ENCODE results near the gene ACACA. TPM values are rescaled to one million over a fixed set of nuclear protein-coding genes. Genes with fewer than 3 reads are reported as not detected.
A peak's percentile ranks its signal among the peaks of the same experiment; 100 is the strongest.

ACACA gene
- total and polyA plus RNA-seq, 2 experiments from 2014 or later = 59.6 to 164 TPM

DNA sequence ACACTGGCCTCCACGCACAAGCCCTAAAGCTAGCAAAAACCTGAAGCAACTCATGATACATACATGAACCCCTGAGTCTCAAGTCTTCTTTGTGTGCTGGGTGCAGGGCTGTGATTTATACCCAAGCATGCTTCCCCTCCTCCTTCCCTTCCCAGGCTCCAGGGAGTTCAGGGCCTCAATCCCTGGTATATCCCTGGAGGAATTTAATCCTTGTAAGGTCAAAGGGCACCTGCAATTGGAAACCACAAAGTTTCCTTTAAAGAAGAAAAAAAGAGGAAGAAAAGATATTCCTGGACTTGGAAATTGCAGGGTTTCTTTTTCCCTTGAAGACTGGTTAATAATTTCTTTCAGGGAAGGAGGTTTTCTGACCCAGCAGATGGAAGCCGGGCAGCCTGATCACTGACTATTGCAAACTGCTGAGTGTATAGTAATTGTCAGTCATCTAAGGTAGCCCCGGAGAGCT, 275.6 kb downstream of the ACACA start:
- H3K79me2 ChIP-seq (replicated peaks; ENCODE audit: insufficient read depth) = no peaks in the 10 kb centered on the region
- DNase-seq (ENCODE audit: low spot score) (peak; percentile 27), ATAC-seq (peak; percentile 73)
- no peaks in the 10 kb centered on the region for H3K9me2 ChIP-seq (ENCODE audit: insufficient read depth)
- no peak overlapping the region for H3K4me3 Mint-ChIP-seq
- H3K36me3 Mint-ChIP-seq (ENCODE audit: low read depth) = peaks cover 19% of the 10 kb centered on the region
- peaks cover 43% of the 10 kb centered on the region for H3K4me1 ChIP-seq (ENCODE audit: insufficient read depth)
- H3K4me2 ChIP-seq = no peak overlapping the region
- peaks cover 20% of the 10 kb centered on the region for H3K36me3 ChIP-seq (ENCODE audit: insufficient read depth)
- no peaks in the 10 kb centered on the region for H3K9me3 Mint-ChIP-seq
- H3K4me3 ChIP-seq = no peak overlapping the region
- no peaks in the 10 kb centered on the region for H4K20me1 ChIP-seq (replicated peaks; ENCODE audit: insufficient read depth)
- H3K4me1 Mint-ChIP-seq = peaks cover 46% of the 10 kb centered on the region
- peaks cover 8% of the 10 kb centered on the region for H3K27me3 Mint-ChIP-seq (ENCODE audit: insufficient read depth, low read depth, poor library complexity)
- no peaks in the 10 kb centered on the region for H3K27me3 ChIP-seq (ENCODE audit: insufficient read depth)
- H3K27ac ChIP-seq (ENCODE audit: low read depth) = peak overlapping the region; percentile 58; the same call in 1 of the 2 replicates
- H3F3A ChIP-seq (replicated peaks; ENCODE audit: low read depth) = peaks cover 8% of the 10 kb centered on the region; the same call in 1 of the 2 replicates
- no peak for TF ChIP-seq CREB1 (CRISPR knock-in tag; IDR thresholded peaks at IDR 0.05; ENCODE audit: low read depth)
- TF ChIP-seq, protein P1, sequence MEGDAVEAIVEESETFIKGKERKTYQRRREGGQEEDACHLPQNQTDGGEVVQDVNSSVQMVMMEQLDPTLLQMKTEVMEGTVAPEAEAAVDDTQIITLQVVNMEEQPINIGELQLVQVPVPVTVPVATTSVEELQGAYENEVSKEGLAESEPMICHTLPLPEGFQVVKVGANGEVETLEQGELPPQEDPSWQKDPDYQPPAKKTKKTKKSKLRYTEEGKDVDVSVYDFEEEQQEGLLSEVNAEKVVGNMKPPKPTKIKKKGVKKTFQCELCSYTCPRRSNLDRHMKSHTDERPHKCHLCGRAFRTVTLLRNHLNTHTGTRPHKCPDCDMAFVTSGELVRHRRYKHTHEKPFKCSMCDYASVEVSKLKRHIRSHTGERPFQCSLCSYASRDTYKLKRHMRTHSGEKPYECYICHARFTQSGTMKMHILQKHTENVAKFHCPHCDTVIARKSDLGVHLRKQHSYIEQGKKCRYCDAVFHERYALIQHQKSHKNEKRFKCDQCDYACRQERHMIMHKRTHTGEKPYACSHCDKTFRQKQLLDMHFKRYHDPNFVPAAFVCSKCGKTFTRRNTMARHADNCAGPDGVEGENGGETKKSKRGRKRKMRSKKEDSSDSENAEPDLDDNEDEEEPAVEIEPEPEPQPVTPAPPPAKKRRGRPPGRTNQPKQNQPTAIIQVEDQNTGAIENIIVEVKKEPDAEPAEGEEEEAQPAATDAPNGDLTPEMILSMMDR (conservative IDR thresholded peaks at IDR 0.05; ENCODE audit: low read depth in 2 of 2) = no peak
- TF ChIP-seq, protein P2, sequence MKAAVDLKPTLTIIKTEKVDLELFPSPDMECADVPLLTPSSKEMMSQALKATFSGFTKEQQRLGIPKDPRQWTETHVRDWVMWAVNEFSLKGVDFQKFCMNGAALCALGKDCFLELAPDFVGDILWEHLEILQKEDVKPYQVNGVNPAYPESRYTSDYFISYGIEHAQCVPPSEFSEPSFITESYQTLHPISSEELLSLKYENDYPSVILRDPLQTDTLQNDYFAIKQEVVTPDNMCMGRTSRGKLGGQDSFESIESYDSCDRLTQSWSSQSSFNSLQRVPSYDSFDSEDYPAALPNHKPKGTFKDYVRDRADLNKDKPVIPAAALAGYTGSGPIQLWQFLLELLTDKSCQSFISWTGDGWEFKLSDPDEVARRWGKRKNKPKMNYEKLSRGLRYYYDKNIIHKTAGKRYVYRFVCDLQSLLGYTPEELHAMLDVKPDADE (IDR thresholded peaks at IDR 0.05) = no peak
- TF ChIP-seq EZH2phosphoT487 (IDR thresholded peaks at IDR 0.05; ENCODE audit: unreplicated experiment) = no peak
- TF ChIP-seq ZNF331 (CRISPR knock-in tag; IDR thresholded peaks at IDR 0.05; ENCODE audit: low read depth) = no peak
- no peak for TF ChIP-seq POLR2AphosphoS5 (IDR thresholded peaks at IDR 0.05; ENCODE audit: low read depth)
- no peak for TF ChIP-seq ZNF114 (CRISPR knock-in tag; IDR thresholded peaks at IDR 0.05)
- no peak for TF ChIP-seq NANOG (IDR thresholded peaks at IDR 0.05; ENCODE audit: borderline replicate concordance)
- TF ChIP-seq EZH2 (IDR thresholded peaks at IDR 0.05; ENCODE audit: low read depth, unreplicated experiment) = no peak
- TF ChIP-seq, protein P3, sequence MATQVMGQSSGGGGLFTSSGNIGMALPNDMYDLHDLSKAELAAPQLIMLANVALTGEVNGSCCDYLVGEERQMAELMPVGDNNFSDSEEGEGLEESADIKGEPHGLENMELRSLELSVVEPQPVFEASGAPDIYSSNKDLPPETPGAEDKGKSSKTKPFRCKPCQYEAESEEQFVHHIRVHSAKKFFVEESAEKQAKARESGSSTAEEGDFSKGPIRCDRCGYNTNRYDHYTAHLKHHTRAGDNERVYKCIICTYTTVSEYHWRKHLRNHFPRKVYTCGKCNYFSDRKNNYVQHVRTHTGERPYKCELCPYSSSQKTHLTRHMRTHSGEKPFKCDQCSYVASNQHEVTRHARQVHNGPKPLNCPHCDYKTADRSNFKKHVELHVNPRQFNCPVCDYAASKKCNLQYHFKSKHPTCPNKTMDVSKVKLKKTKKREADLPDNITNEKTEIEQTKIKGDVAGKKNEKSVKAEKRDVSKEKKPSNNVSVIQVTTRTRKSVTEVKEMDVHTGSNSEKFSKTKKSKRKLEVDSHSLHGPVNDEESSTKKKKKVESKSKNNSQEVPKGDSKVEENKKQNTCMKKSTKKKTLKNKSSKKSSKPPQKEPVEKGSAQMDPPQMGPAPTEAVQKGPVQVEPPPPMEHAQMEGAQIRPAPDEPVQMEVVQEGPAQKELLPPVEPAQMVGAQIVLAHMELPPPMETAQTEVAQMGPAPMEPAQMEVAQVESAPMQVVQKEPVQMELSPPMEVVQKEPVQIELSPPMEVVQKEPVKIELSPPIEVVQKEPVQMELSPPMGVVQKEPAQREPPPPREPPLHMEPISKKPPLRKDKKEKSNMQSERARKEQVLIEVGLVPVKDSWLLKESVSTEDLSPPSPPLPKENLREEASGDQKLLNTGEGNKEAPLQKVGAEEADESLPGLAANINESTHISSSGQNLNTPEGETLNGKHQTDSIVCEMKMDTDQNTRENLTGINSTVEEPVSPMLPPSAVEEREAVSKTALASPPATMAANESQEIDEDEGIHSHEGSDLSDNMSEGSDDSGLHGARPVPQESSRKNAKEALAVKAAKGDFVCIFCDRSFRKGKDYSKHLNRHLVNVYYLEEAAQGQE (IDR thresholded peaks at IDR 0.05; ENCODE audit: unreplicated experiment) = no peak
- no peak for TF ChIP-seq JUNB (IDR thresholded peaks at IDR 0.05; ENCODE audit: unreplicated experiment)
- no peak for TF ChIP-seq STAT1 (IDR thresholded peaks at IDR 0.05; ENCODE audit: unreplicated experiment)
- TF ChIP-seq, protein P4, sequence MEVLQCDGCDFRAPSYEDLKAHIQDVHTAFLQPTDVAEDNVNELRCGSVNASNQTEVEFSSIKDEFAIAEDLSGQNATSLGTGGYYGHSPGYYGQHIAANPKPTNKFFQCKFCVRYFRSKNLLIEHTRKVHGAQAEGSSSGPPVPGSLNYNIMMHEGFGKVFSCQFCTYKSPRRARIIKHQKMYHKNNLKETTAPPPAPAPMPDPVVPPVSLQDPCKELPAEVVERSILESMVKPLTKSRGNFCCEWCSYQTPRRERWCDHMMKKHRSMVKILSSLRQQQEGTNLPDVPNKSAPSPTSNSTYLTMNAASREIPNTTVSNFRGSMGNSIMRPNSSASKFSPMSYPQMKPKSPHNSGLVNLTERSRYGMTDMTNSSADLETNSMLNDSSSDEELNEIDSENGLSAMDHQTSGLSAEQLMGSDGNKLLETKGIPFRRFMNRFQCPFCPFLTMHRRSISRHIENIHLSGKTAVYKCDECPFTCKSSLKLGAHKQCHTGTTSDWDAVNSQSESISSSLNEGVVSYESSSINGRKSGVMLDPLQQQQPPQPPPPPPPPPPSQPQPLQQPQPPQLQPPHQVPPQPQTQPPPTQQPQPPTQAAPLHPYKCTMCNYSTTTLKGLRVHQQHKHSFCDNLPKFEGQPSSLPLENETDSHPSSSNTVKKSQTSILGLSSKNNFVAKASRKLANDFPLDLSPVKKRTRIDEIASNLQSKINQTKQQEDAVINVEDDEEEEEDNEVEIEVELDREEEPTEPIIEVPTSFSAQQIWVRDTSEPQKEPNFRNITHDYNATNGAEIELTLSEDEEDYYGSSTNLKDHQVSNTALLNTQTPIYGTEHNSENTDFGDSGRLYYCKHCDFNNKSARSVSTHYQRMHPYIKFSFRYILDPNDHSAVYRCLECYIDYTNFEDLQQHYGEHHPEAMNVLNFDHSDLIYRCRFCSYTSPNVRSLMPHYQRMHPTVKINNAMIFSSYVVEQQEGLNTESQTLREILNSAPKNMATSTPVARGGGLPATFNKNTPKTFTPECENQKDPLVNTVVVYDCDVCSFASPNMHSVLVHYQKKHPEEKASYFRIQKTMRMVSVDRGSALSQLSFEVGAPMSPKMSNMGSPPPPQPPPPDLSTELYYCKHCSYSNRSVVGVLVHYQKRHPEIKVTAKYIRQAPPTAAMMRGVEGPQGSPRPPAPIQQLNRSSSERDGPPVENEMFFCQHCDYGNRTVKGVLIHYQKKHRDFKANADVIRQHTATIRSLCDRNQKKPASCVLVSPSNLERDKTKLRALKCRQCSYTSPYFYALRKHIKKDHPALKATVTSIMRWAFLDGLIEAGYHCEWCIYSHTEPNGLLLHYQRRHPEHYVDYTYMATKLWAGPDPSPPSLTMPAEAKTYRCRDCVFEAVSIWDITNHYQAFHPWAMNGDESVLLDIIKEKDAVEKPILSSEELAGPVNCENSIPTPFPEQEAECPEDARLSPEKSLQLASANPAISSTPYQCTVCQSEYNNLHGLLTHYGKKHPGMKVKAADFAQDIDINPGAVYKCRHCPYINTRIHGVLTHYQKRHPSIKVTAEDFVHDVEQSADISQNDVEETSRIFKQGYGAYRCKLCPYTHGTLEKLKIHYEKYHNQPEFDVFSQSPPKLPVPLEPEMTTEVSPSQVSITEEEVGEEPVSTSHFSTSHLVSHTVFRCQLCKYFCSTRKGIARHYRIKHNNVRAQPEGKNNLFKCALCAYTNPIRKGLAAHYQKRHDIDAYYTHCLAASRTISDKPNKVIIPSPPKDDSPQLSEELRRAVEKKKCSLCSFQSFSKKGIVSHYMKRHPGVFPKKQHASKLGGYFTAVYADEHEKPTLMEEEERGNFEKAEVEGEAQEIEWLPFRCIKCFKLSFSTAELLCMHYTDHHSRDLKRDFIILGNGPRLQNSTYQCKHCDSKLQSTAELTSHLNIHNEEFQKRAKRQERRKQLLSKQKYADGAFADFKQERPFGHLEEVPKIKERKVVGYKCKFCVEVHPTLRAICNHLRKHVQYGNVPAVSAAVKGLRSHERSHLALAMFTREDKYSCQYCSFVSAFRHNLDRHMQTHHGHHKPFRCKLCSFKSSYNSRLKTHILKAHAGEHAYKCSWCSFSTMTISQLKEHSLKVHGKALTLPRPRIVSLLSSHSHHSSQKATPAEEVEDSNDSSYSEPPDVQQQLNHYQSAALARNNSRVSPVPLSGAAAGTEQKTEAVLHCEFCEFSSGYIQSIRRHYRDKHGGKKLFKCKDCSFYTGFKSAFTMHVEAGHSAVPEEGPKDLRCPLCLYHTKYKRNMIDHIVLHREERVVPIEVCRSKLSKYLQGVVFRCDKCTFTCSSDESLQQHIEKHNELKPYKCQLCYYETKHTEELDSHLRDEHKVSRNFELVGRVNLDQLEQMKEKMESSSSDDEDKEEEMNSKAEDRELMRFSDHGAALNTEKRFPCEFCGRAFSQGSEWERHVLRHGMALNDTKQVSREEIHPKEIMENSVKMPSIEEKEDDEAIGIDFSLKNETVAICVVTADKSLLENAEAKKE (CRISPR knock-in tag; IDR thresholded peaks at IDR 0.05) = no peak
- H2AFZ ChIP-seq = no peak overlapping the region
- H3K27ac Mint-ChIP-seq = peak overlapping the region; percentile 80

Measured in GM23338 (cell line).